Vagina (tissue), 2 donors: ENCODE measurements around the gene LONP1.

ENCODE experiments used
- CTCF ChIP-seq, 3 experiments: fragments of 450-650 bp in 2 of 3; fragments of 200-600 bp in 1 of 3; sonication (generic) in 1 of 3; IDR thresholded peaks; one replicate each; pipeline ENCODE4 v1.5.1; 2017 to 2019; ENCODE audit warnings: antibody characterized with exemption in 3 of 3, mild to moderate bottlenecking in 2 of 3, moderate library complexity in 2 of 3
- POLR2A ChIP-seq, 2 donors: fragments of 450-650 bp; IDR thresholded peaks; one replicate each; pipeline ENCODE4 v1.6.1; 2017; ENCODE audit warnings: antibody characterized with exemption in 2 of 2, mild to moderate bottlenecking in 2 of 2, moderate library complexity in 2 of 2
- POLR2AphosphoS5 ChIP-seq, 2 donors: sonication (generic); formaldehyde crosslinking; IDR thresholded peaks; one replicate each; pipeline ENCODE4 v1.9.0; 2017; ENCODE audit warnings: antibody characterized with exemption in 2 of 2, mild to moderate bottlenecking in 2 of 2, low read depth in 1 of 2; ENCODE audit not compliant: insufficient read depth in 1 of 2

- no peak for TF ChIP-seq CTCF (IDR thresholded peaks at IDR 0.05)
- no peak for TF ChIP-seq POLR2A (IDR thresholded peaks at IDR 0.05)
- no peak for TF ChIP-seq POLR2AphosphoS5 (IDR thresholded peaks at IDR 0.05; ENCODE audit: insufficient read depth in 1 of 2, low read depth in 1 of 2)
Observed at GRCh38 chr19:5692723-5693194, 27.2 kb downstream of the LONP1 start.
